Smooth muscle cell (in vitro differentiated cells): ENCODE results near the gene UCK1. TPM values are rescaled to one million over a fixed set of nuclear protein-coding genes. Genes with fewer than 3 reads are reported as not detected.

Source experiments
- DNase-seq: peaks from one replicate; lab custom pipeline; 2025; ENCODE audit not compliant: unreplicated experiment; lab: John Stamatoyannopoulos, UW
- H2AFZ ChIP-seq: fragments of 200-600 bp; sonication (generic); 2 replicates; pipeline ENCODE4 v1.6.0; 2016; ENCODE audit warnings: antibody characterized with exemption, low read depth, mild to moderate bottlenecking
- H3F3A ChIP-seq: fragments of 200-600 bp; sonication (generic); 2 replicates; pipeline ENCODE4 v1.6.0; 2017; ENCODE audit warnings: antibody characterized with exemption, low read depth
- H3K27ac ChIP-seq: fragments of 200-600 bp; sonication (generic); 2 replicates; pipeline ENCODE4 v1.5.1; 2016; ENCODE audit warnings: low read depth, mild to moderate bottlenecking
- H3K27me3 ChIP-seq: fragments of 200-600 bp; sonication (generic); 2 replicates; pipeline ENCODE4 v1.6.1; 2016; ENCODE audit warnings: low read depth, mild to moderate bottlenecking
- H3K36me3 ChIP-seq: fragments of 200-600 bp; sonication (generic); 2 replicates; pipeline ENCODE4 v1.5.1; 2016; ENCODE audit warnings: low read depth
- H3K4me1 ChIP-seq: fragments of 200-600 bp; sonication (generic); 2 replicates; pipeline ENCODE4 v1.5.1; 2016; ENCODE audit warnings: low read depth
- H3K4me2 ChIP-seq: fragments of 200-600 bp; sonication (generic); 2 replicates; pipeline ENCODE4 v1.6.0; 2016; ENCODE audit warnings: mild to moderate bottlenecking
- H3K4me3 ChIP-seq: fragments of 200-600 bp; sonication (generic); 2 replicates; pipeline ENCODE4 v1.5.1; 2016; ENCODE audit warnings: mild to moderate bottlenecking
- H3K79me2 ChIP-seq: fragments of 200-600 bp; sonication (generic); 2 replicates; pipeline ENCODE4 v1.6.0; 2016; ENCODE audit warnings: low read depth, mild to moderate bottlenecking
- H3K9ac ChIP-seq: fragments of 200-600 bp; sonication (generic); 2 replicates; pipeline ENCODE4 v1.6.0; 2016; ENCODE audit warnings: low read depth
- H3K9me3 ChIP-seq: fragments of 200-600 bp; sonication (generic); replicated peaks from 2 replicates; pipeline ENCODE4 v1.5.1; 2016; ENCODE audit warnings: low read depth
- H4K20me1 ChIP-seq: fragments of 200-600 bp; sonication (generic); 2 replicates; pipeline ENCODE4 v1.6.0; 2016; ENCODE audit warnings: low read depth
- CTCF ChIP-seq: fragments of 200-600 bp; sonication (generic); IDR thresholded peaks from 2 replicates; pipeline ENCODE4 v1.5.1; 2017; ENCODE audit warnings: borderline replicate concordance, mild to moderate bottlenecking, antibody characterized with exemption; ENCODE audit not compliant: insufficient read depth, poor library complexity, severe bottlenecking
- WGBS: methylation state at CpG from one replicate; pipeline ENCODE4 v1.1.7; 2016; ENCODE audit warnings: low lambda C conversion rate; 5-methylcytosine and 5-hydroxymethylcytosine counted together
- polyA plus RNA-seq: library from polyadenylated mRNA; unstranded; fragments of >200 nt; fragmentation: Nextera tagmentation; extraction: Ambion mirVana; gene quantifications from 2 replicates; pipeline ENCODE4 v1.2.1, GENCODE V29; 2016
- total RNA-seq: library from RNA; depleted of rRNA; stranded (reverse); fragments of >200 nt; gene quantifications from 2 replicates; pipeline ENCODE4 v1.2.3, GENCODE V29; 2014

Gene UCK1
- total and polyA plus RNA-seq, 2 experiments from 2014 or later, result 9.7 to 20.2 TPM

GRCh38 chr9:131487621-131488031 is 43.4 kb downstream of the UCK1 start:
- Histone ChIP-seq H3F3A (no peaks in the 10 kb centered on the region), H3K79me2 (no peaks in the 10 kb centered on the region), H3K4me1 (no peaks in the 10 kb centered on the region), H3K4me2 (no peak overlapping the region), H3K27ac (no peak overlapping the region), H2AFZ (no peak overlapping the region), H3K27me3 (no peaks in the 10 kb centered on the region), H3K9me3 (no peaks in the 10 kb centered on the region), H4K20me1 (peaks cover 63% of the 10 kb centered on the region), H3K4me3 (no peak overlapping the region), H3K36me3 (no peaks in the 10 kb centered on the region), H3K9ac (no peak overlapping the region)
- DNase-seq, result no peak
- TF ChIP-seq CTCF, result no peak
- WGBS, result 92% methylated on average over 14 of the region's 14 CpGs

GRCh38 chr9:131487001-131487400 is 44.1 kb downstream of the UCK1 start:
- Histone ChIP-seq H3K9me3 (no peaks in the 10 kb centered on the region), H3K79me2 (no peaks in the 10 kb centered on the region), H3K27me3 (no peaks in the 10 kb centered on the region), H3K36me3 (no peaks in the 10 kb centered on the region), H3K4me3 (no peak overlapping the region), H3K4me1 (no peaks in the 10 kb centered on the region), H3K9ac (no peak overlapping the region), H3F3A (no peaks in the 10 kb centered on the region), H2AFZ (no peak overlapping the region), H4K20me1 (peaks cover 69% of the 10 kb centered on the region), H3K4me2 (no peak overlapping the region), H3K27ac (no peak overlapping the region)
- TF ChIP-seq CTCF, result no peak
- no peak for DNase-seq
- WGBS, result 100% methylated on average over 9 of the region's 9 CpGs

GRCh38 chr9:131485728-131486422 is 45.2 kb downstream of the UCK1 start:
- 87% methylated on average over 18 of the region's 19 CpGs for WGBS
- no peak for TF ChIP-seq CTCF
- H4K20me1 ChIP-seq, result peaks cover 66% of the 10 kb centered on the region

GRCh38 chr9:131485206-131485605 is 45.9 kb downstream of the UCK1 start:
- 92% methylated on average over 12 of the region's 12 CpGs for WGBS
- H3K9me3 ChIP-seq, result no peaks in the 10 kb centered on the region
- DNase-seq, result no peak
- H4K20me1 ChIP-seq, result peaks cover 69% of the 10 kb centered on the region
- no peak overlapping the region for H3K27ac ChIP-seq
- no peak for TF ChIP-seq CTCF
- H3K27me3 ChIP-seq, result no peaks in the 10 kb centered on the region
- no peaks in the 10 kb centered on the region for H3K4me1 ChIP-seq
- peaks cover 1% of the 10 kb centered on the region for H3K79me2 ChIP-seq
- H3K4me2 ChIP-seq, result no peak overlapping the region
- no peak overlapping the region for H2AFZ ChIP-seq
- no peaks in the 10 kb centered on the region for H3K36me3 ChIP-seq
- H3K9ac ChIP-seq, result no peak overlapping the region
- no peaks in the 10 kb centered on the region for H3F3A ChIP-seq
- no peak overlapping the region for H3K4me3 ChIP-seq

More at GRCh38 chr9:131485728-131486422, 45.2 kb downstream of the UCK1 start:
- Histone ChIP-seq H3K4me1 (no peaks in the 10 kb centered on the region), H3K36me3 (no peaks in the 10 kb centered on the region), H3K27ac (no peak overlapping the region), H3K27me3 (no peaks in the 10 kb centered on the region), H3K4me2 (no peak overlapping the region), H3F3A (no peaks in the 10 kb centered on the region), H3K4me3 (no peak overlapping the region), H3K9me3 (no peaks in the 10 kb centered on the region), H2AFZ (no peak overlapping the region), H3K79me2 (no peaks in the 10 kb centered on the region), H3K9ac (no peak overlapping the region)
- DNase-seq, result no peak
